NCI-H510A (cell line): ENCODE results near the gene CTU2.

ENCODE experiments used
- DNase-seq: peaks from one replicate; lab custom pipeline; 2025; lab: John Stamatoyannopoulos, UW

CTU2 gene

DNA sequence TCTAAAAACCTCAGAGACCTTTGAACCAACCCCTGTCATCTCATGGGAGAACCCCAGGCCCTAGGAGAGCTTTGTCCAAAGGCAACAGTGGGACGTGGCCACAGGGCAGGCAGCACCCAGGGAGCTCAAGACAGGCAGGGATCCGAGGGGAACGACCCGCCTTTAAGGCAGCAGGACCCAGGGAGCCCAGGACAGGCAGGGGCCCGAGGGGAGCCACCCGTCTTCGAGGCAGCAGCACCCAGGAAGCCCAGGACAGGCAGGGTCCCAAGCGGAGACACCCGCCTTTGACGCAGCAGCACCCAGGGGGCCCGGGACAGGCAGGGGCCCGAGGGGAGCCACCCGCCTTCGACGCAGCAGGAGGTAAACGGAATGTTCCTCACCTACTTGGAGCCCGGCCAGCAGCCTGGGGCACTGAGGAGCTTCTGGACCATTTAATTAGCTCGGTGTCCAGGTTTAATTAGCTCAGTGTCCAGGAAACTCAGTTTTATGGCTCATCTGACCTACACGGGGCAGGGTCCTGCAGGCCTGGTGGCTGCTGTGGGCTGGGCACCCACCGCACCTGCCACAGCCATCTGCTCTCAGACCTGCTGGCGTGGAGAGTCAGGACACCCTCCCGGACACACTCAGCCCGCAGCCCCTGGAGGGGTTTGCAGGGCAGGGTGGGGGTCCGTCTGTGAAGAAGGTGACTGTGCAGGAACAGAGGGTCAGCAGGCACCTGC lies 54.3 kb downstream of the CTU2 start:
- DNase-seq, result no peak

DNA sequence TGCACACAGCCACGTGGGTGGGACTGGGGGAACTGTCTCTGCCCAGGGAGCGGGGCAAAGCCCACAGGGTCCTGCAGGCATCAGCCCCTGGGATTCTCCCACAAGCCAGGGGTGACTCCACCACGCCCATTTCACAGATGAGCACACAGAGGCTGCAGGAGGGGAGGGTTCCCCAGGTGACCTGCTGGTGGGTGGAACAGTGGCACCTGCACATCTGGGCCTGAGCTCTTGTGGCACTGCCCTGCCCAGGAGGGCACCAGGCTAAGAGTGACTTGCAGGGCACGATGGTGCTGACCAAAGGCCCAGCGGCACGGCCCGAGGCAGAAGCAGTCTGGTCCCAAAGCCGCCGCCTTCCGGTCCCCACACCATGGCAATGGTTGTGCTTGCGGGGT lies 54.8 kb downstream of the CTU2 start:
- no peak for DNase-seq

DNA sequence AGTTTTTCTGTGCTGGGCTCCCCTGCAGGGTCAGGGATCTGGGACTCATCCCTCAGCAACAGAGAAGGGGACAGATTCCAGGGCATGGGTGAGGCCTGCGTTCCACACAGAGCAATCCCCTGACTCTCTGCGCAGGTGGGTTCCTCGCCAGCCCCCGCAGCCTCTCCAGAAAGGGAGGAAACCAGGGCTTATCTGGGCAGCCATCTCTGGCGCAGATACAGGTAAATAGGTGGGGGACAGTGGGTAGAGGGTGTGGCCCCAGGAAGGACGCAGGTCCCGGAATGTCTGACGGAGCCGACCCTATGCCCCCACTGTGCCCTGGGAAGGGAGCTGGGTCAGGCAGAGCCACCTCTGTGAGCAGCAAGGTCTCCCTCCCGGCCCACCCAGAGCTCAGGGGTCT lies 55.5 kb downstream of the CTU2 start:
- DNase-seq, result no peak

DNA sequence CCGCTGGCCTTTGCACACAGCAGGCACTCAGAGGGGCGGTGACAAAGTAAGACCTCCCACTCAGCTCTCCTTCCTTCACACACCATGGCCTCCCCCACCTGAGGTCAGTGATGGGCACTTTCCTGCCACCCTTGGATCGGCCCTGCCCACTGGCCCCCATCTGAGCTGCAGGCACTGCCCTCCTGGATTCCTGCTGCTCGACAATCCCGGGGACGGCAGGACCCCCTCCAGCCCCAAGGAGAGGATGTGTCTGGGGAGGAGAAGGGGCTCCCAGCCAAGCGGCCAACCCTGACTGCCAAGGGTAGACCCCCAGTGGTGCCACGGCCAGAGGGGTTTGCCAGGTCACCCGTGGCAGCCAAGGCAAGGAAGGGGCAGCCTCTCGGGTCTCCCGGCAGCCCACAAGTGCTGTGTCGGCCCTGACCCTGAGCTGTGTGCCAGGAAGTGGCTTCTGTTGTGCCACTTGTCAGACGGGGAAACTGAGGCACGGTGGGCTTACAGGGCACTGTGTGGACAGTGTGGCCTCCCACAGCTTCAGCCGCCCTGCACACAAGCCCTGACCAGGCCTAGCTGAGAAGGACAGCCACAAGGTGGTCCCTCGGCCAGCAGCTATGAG lies 56.1 kb downstream of the CTU2 start:
- DNase-seq, result no peak

DNA sequence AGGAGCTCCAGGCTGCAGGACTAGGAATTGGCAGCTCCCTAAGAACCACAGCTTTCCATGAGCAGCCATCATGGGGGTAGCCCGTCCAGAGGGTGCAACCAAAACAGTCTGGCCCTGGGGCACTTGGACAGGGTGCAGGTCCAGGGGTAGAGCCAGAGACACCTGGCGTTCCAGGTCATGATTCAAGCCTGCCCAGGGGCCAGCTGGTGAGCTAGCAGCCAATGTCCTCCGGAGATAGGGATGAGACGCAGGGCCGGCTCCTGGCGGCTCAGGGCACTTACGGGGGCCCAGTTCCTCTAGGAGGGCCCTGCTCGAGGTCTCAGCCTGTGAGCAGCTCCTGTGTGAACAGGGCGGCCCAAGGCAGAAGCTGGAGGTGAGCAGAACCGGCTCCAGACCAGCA lies 56.6 kb downstream of the CTU2 start:
- no peak for DNase-seq

DNA sequence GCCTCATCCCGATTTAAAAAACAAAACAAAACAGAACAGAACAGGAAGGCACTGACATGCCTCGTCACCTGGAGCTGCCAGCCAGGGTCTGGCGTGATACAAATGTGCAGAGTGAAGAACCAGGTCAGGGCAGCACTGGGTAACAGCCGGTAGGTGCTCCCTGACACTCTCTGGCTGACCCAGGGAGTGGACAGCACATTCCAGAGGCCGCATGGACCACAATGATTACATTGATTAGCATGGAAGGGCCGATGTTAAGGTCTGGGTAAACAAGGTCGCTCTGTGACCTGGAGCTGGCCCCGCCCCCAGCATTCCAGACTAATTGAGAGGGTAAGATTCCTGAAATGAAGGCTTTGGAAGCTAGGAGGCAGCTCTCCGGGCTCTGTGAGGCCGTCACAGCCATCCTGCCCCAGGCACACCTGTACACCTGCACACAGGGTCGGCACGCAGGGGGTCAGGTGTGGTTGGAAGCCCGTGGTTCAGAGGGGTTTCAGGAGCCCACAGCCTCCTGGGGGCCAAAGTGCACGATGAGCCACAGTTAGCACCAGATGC lies 57.3 kb downstream of the CTU2 start:
- no peak for DNase-seq

DNA sequence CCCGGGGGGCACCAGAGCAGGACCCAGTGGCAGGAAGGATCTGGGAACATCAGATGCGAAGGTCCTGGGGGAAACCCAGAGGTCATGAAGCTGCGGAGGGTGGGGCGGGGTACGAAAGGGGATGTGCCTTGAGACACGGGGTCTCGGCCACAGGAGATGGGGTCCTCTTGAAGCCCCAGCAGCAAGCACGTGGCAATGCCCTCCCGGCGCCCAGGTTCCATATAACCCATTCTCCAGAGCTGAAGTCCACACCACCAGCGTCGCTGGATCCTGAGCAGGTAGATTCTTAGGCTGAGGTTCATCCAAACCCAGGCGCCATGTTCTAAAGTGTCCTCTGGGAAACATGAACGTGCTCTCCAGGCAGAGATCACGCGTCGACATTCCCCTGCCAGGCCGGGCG lies 57.8 kb downstream of the CTU2 start:
- DNase-seq, result no peak

DNA sequence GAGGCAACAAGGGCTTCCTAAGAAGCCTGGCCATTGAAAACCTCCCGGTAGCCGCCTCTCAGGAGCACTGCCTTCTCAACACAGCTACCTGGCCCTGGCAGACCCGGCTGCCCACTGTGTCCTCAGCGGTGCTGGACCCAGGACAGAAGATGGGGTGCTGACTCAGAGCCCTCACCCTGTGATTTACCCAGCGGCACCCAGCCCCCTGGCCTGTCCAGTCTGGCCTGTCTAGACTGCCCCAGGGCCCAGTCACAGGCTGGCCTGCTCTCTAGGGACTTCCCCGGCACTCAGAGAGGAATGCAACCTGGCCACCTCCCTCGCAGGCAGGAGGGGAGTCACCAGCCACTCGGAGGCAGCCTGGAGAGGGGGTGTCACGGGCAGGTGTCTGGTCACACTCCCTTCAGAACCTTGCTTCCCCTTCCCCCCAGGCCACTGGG lies 58.6 kb downstream of the CTU2 start:
- no peak for DNase-seq
